Fibroblast of mammary gland (primary cell): ENCODE measurements around the gene CDKN2D.

Experiments used
- DNase-seq: peaks from one replicate; pipeline ENCODE4 v3.0.0-alpha.2; 2010; ENCODE audit warnings: low read depth
- H3K4me3 ChIP-seq: 2 replicates; pipeline ENCODE4 v1.5.1; 2011; ENCODE audit warnings: low read depth, mild to moderate bottlenecking, low read length, moderate library complexity; ENCODE audit not compliant: control insufficient read depth
- CTCF ChIP-seq: conservative IDR thresholded peaks from 2 replicates; pipeline ENCODE4 v1.5.1; 2011; ENCODE audit warnings: low read depth, low read length, inconsistent platforms; ENCODE audit not compliant: control insufficient read depth, insufficient read depth

The CDKN2D gene

GRCh38 chr19:10566658-10567410 is 1.9 kb downstream of the CDKN2D start:
- TF ChIP-seq CTCF = no peak
- DNase-seq = no peak
- H3K4me3 ChIP-seq = peak overlapping the region; percentile 86

GRCh38 chr19:10566408-10566657 is 2.4 kb downstream of the CDKN2D start:
- no peak for TF ChIP-seq CTCF
- DNase-seq = no peak
- peak overlapping the region; percentile 86 for H3K4me3 ChIP-seq

DNA sequence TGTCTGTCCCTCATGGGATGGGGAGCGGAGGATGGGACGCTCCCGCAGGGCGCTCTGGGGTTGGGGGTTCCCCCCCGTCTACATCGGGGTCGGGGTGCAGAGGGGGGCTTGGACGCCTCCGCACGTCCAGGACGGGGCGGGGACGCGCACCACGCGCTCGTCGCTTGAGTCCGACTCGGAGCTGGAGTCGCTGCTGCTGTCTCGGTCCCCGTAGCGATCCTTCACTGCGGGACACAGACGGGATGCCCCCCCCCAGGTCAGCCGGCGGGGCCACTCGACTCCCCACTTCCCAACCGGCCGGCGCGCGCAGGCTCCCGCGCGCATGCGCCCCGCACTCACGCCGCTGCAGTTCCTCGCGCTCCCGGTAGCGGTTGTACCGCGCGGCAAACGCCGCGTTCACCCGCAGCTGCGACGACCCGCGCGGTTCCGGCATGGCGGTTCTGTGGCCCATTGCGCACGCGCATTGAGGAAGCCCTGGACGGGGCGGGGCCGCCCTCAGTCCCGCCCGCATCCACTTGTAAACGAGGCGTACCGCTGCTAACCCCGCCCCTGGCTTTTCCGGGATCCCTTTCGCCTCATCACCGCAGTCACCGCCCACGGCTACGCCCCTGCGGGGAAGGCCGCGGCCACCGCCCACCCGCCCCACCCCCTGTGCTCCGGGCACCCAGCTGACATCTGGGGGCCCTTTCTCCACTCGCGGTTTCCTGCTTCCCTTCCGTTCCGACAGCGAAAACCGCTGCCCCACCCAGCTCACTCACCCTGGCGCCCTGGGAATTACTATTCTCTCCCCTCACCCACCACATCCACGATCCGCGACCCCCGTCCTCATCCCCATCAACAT is 3.0 kb downstream of the CDKN2D start, which contains the start of gene KRI1:
TSS of gene KRI1 (minus strand) at position 444 of the 841 bp plus-strand sequence. CDS start at position 433, 11 bp downstream.
- peak within 1 kb of the TSS; percentile 86 for H3K4me3 ChIP-seq
- DNase-seq = peak; percentile 95
- no peak for TF ChIP-seq CTCF

DNA sequence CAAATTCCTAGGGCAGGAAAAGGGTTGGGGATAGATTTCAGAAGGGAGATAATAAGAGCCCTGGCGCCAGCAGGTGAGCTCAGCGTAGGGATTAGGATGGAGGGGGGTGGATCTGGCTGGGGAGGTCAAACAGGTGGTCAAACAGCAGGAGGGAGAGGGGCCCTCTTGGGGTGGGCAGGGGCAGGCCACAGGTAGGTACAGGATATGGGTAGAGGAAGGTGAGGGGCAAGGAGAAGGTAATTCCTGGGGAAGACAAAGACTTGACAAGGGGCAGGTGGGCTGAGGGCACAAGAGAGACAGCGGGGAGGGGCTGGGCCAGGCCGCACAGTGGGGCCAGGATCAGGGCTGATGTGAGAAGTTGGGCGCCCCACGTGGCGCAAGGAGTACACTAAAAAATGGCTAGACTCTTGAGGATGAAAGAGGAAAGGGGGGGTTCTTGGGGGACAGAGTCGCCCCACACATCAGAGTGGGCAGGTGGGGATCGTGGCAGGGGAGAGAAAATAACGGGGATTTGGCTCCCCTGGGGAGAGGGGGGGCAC is 3.7 kb downstream of the CDKN2D start:
- peak overlapping the region; percentile 86 for H3K4me3 ChIP-seq
- peak; percentile 20 for TF ChIP-seq CTCF
- DNase-seq = peak; percentile 40

DNA sequence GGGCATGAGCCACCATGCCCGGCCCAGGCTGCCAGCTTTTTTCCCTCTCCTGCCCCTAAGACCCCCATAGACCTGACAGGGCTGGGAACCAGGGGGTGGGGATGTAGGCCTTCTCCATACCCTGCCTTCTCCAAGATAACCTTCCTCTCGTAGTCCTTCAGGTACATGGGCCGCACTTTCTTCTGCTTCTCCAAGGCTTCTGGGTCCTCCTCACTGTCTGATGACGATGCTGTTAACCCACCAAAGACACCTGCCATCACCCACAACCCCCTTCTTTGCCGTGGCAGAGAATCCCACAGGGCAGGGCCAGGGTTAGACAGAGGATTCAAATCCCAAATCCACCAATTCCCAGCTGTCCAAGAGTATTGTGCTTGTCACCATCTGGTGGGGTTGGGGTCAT is 6.2 kb downstream of the CDKN2D start:
- no peak for DNase-seq
- no peak overlapping the region for H3K4me3 ChIP-seq
- TF ChIP-seq CTCF = no peak

DNA sequence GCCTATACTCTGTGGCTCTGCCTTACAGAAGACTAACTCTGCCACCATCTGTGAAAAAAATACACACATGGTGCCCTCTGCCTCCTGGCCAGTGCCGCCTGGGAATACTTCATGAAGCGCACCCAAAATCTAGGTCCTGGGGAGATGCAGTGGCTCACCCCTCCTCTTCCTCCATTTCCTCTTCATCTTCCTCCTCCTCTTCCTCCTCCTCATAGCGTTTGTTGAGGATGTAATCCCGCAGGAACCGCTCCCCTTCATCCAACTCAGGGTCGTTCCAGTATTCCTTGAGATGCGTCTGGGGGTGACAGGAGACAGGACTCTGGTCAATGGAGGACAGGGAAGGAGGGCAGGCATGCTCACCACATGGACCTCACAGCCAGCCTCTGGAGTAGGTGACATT is 8.6 kb downstream of the CDKN2D start:
- TF ChIP-seq CTCF = no peak
- DNase-seq = no peak
- H3K4me3 ChIP-seq = no peak overlapping the region
